ENCODE measurements around the gene CHAC2. TPM values are rescaled to one million over a fixed set of nuclear protein-coding genes. Genes with fewer than 3 reads are reported as not detected.

The CHAC2 gene
- total RNA-seq: 0.78 and 1.1 TPM in 2 replicates

GRCh38 chr2:53767405-53768241 is at the start of gene CHAC2:
Gene CHAC2 (plus strand): TSS chr2:53767804. CDS start chr2:53767887, 83 bp downstream.

DNA sequence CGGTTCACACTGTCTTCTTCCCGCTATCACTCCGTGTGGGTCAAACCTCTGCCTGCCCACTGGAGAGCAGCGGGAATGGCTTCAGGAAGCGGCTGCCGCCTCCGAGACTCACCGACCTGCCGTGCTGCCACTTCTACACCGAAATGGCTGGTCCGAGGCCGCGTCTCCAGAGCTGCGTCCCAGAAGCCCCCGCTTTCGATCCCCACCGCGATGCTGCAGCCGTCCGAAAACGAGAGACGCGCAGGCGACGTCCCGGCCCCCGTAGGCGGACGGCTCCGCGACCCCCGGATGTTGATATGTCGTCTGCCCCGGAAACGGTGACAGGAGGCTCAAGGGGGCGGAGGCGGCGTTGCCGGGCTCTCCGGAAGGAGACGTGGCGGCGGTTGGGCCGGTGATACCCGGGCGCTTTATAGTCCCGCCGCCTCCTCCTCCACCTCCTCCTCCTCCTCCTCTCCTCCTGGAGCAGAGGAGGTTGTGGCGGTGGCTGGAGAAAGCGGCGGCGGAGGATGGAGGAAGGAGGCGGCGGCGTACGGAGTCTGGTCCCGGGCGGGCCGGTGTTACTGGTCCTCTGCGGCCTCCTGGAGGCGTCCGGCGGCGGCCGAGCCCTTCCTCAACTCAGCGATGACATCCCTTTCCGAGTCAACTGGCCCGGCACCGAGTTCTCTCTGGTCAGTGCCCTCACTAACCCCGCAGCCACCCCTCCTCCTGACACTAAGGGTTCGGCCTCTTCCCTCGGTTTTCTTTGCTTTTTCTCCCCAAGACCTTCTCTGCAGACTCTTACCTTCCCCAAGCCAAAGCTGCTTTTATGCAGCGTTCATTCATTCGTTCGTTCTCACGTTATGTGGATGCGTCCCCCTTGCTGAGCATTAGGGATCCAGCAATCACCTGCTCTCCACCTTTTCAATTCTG is 19.4 kb downstream of the CHAC2 start, which contains the start of the genes ASB3 and ERLEC1:
Gene ASB3 (minus strand): TSS at position 249 of the 909 bp plus-strand sequence. CDS start 21,381 bp downstream, outside the sequence.
Gene ERLEC1 (plus strand): TSS at position 340 of the 909 bp plus-strand sequence. CDS start 167 bp downstream, at position 507.

Other genes with a start within 250 kb of the CHAC2 start
- gene ASB3, start 19.1 kb downstream of the CHAC2 start, total RNA-seq: 21.5 and 32.5 TPM in 2 replicates
- gene ERLEC1, start 19.2 kb downstream of the CHAC2 start, total RNA-seq: 130 and 174 TPM in 2 replicates
- 1.5 and 2.4 TPM in 2 replicates for gene GPR75, start 92.2 kb downstream of the CHAC2 start, total RNA-seq
- 34.5 and 35.8 TPM in 2 replicates for gene PSME4, start 203.2 kb downstream of the CHAC2 start, total RNA-seq